GM18867 (cell line): Measurements from ENCODE around the gene TRAF4.
A peak's percentile ranks its signal among the peaks of the same experiment; 100 is the strongest.
"Not testable (repeated sequence)": the region's sequence is repeated elsewhere in the genome, so short reads cannot be mapped to it uniquely, and the experiment has no call there.

Experiments used
- ATAC-seq: cut with Tn5 transposase; IDR thresholded peaks from one replicate; pipeline ENCODE4 v1.9.1; 2021; ENCODE audit warnings: mild to moderate bottlenecking, moderate library complexity; ENCODE audit not compliant: unreplicated experiment

Gene TRAF4

GRCh38 chr17:28728364-28729200 lies 15.2 kb upstream of the TRAF4 start, which contains the start of gene NEK8:
NEK8 (plus strand) TSS chr17:28728788; CDS start chr17:28728814, 26 bp downstream.
- peak; percentile 45 for ATAC-seq

GRCh38 chr17:28729950-28730330 lies 13.9 kb upstream of the TRAF4 start:
- ATAC-seq = no peak

DNA sequence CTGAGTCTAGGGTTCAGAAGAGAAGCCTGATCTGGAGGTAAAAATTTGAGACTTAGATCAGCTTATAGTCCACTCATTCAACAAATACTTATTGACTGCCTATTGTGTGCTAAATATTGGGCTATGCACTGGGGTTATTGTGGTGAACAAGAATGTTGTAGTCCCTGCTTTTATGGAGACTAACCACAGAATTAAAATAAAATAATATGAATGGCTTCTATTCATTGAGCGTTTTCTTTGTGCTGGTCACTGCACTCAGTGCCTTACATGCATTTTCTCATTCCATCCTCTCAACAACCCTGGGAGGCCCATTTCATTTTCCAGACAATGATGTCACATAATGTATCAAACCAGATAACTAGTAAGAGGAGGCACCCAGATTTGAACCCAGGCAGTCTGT lies 10.5 kb upstream of the TRAF4 start:
- no peak for ATAC-seq

DNA sequence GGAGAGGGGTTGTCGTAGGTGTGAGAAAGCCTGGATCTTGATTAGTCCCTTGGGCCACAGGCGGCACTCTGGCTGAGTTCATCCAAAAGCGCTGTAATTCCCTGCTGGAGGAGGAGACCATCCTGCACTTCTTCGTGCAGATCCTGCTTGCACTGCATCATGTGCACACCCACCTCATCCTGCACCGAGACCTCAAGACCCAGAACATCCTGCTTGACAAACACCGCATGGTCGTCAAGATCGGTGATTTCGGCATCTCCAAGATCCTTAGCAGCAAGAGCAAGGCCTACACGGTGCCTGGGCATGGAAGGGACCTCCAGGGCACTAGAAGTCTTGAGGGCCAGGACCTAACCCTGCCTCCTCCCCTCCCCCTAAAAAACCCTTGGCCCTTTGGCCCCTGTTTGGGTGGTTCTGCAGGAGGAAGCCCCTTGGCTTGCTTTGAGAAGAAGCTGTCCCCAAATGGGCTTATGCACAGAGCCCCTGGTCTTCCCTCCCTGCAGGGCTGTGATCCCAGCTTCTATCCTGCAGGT lies 9.0 kb upstream of the TRAF4 start:
- no peak for ATAC-seq

DNA sequence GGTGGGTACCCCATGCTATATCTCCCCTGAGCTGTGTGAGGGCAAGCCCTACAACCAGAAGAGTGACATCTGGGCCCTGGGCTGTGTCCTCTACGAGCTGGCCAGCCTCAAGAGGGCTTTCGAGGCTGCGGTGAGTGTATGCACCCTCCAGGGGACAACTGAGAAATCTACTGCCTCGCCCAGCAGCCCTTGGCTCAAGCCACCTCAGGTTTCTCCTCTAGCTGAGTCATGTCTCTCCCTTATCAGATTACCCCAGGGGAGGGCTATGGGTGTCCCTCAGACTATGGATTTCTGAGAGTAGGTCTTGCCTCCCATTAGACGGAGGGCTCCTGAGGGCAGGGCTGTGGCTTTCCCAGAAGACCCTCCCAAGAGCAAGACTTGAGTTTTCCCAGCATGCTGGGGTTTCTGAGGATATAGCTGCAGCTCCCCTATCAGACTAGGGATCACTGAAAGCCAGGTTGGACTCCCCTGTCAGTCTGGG lies 8.5 kb upstream of the TRAF4 start:
- ATAC-seq = no peak

DNA sequence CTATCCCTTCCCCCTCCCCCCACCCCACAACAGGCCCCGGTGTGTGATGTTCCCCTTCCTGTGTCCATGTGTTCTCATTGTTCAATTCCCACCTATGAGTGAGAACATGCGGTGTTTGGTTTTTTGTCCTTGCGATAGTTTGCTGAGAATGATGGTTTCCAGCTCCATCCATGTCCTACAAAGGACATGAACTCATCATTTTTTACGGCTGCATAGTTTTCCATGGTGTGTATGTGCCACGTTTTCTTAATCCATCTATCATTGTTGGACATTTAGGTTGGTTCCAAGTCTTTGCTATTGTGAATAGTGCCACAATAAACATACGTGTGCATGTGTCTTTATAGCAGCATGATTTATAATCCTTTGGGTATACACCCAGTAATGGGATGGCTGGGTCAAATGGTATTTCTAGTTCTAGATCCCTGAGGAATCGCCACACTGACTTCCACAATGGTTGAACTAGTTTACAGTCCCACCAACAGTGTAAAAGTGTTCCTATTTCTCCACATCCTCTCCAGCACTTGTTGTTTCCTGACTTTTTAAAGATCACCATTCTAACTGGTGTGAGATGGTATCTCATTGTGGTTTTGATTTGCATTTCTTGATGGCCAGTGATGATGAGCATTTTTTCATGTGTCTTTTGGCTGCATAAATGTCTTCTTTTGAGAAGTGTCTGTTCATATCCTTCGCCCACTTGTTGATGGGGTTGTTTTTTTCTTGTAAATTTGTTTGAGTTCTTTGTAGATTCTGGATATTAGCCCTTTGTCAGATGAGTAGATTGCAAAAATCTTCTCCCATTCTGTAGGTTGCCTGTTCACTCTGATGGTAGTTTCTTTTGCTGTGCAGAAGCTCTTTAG lies 7.7 kb upstream of the TRAF4 start:
- not testable (repeated sequence) for ATAC-seq

DNA sequence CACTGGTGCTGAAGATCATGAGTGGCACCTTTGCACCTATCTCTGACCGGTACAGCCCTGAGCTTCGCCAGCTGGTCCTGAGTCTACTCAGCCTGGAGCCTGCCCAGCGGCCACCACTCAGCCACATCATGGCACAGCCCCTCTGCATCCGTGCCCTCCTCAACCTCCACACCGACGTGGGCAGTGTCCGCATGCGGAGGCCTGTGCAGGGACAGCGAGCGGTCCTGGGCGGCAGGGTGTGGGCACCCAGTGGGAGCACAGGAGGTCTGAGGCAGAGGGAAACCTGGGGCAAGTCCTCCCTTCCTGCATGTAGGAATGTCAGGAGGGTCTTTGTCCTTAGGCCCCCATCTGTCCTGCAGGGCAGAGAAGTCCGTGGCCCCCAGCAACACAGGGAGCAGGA lies 6.5 kb upstream of the TRAF4 start:
- ATAC-seq = no peak

- ATAC-seq = peak; percentile 65
Observed at GRCh38 chr17:28737770-28738679, 5.8 kb upstream of the TRAF4 start.

DNA sequence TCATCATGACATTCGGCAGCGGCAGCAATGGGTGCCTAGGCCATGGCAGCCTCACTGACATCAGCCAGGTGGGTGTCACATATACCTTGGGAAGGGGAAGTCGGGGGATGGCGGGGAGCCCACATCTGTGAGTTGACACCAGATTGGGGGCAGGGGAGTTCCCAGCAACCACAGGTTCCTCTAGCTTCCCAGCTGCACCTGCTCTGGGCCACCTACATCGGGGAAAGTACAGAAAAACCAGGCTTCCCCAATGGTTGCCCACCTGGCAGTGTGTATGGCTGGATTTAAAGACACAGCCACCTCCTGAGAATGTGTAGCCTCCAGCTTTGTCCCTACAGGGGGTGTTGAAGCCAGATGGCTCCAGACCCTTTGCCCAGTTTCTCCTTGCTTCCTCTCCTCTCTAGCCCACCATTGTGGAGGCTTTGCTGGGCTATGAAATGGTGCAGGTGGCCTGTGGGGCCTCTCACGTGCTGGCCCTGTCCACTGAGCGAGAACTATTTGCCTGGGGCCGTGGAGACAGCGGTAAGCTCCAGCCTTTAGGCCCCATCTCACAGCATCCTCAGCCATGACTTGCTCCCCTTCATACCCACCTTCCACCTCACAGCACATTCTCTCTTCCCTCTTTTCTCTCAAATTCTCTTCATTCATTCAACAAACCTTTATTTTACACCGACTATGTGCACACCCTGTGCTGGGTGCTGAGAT lies 5.0 kb upstream of the TRAF4 start:
- ATAC-seq = peak; percentile 34

- no peak for ATAC-seq
Observed at GRCh38 chr17:28740406-28741357, 3.1 kb upstream of the TRAF4 start.

GRCh38 chr17:28741358-28742349 lies 2.2 kb upstream of the TRAF4 start:
- ATAC-seq = no peak

DNA sequence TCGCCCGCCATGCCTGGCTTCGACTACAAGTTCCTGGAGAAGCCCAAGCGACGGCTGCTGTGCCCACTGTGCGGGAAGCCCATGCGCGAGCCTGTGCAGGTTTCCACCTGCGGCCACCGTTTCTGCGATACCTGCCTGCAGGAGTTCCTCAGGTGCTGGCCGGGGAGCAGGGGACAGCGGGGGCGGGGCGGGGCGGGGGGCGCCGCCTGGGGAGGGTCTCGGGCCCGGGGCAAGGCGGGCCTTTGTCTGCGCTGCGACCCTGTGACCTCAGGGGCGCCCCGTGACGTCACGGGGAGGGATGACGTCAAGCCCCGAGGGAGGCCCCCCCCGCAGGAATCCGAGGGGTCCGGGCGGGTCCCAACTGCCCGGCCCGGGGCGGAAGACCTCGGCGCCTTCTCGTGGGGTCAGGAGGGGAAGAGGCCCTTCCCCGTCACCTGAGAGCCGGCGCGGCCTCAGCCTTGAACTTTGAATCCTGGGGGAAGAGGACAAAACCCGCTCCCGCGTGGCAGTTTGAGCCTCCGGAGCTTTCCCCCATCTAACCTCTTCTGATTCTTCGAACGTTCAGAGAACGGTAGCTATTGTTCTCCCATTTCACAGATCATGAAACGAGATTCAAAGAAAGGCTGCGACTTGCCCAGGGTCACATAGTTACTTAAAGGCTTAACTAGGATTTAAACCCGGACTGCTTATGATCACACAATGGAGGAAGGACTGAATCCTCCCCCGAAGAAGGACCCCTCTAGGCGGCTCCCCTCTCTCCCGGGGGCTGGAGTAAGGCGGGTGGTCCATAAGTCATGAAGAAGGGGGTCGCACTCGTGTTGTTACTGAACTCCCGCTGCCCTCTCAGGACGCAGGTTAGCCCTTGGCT lies 527 bp downstream of the TRAF4 start:
- ATAC-seq = peak; percentile 28

GRCh38 chr17:28744972-28745785 lies 1.4 kb downstream of the TRAF4 start:
- no peak for ATAC-seq

- no peak for ATAC-seq
Observed at GRCh38 chr17:28745786-28746411, 2.1 kb downstream of the TRAF4 start.

DNA sequence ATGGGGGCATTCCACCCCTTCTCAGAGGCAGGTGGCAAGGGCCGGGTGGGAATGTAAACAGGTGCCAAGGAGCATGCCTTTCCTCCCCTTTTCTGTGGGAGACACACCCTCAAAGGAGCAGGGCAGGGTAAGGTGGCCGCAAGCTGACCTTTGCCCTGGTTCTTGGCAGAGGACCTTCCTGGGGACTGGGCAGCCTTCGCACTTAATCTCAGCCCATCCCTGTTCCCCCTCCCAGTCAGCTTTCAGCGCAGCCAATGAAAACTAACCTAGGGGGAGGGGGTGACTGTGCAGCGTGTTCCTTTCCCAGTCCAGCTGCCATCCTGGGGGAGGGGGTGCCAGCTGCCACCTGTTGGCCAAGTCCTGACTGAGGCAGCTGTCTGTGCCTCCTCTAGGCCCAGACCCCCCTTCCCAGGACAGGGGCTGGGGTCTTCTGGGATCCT lies 2.8 kb downstream of the TRAF4 start:
- no peak for ATAC-seq
